Mesothelial cell of epicardium (in vitro differentiated cells): ENCODE measurements around the gene PDE7B. TPM values are rescaled to one million over a fixed set of nuclear protein-coding genes. Genes with fewer than 3 reads are reported as not detected.

ENCODE experiments used
- DNase-seq, 2 experiments: peaks; one replicate each; pipeline ENCODE4 v3.0.0; 2021; ENCODE audit warnings: low spot score in 2 of 2; ENCODE audit not compliant: unreplicated experiment in 2 of 2
- H3K27ac Mint-ChIP-seq: 2 replicates; pipeline ENCODE4 v1.8.0; 2021; ENCODE audit warnings: mixed read lengths
- H3K27me3 Mint-ChIP-seq: 2 replicates; pipeline ENCODE4 v1.8.0; 2021; ENCODE audit warnings: low read depth, mixed read lengths
- H3K36me3 Mint-ChIP-seq: 2 replicates; pipeline ENCODE4 v1.8.0; 2021; ENCODE audit warnings: mixed read lengths
- H3K4me1 Mint-ChIP-seq: 2 replicates; pipeline ENCODE4 v1.8.0; 2021; ENCODE audit warnings: mixed read lengths
- H3K4me3 Mint-ChIP-seq: 2 replicates; pipeline ENCODE4 v1.8.0; 2021; ENCODE audit warnings: mild to moderate bottlenecking, moderate library complexity, mixed read lengths
- H3K9me3 Mint-ChIP-seq: 2 replicates; pipeline ENCODE4 v1.8.0; 2021; ENCODE audit warnings: mixed read lengths
- CTCF ChIP-seq: fragments of 200-600 bp; sonication (generic); IDR thresholded peaks from one replicate; pipeline ENCODE4 v1.5.0; 2021; ENCODE audit warnings: antibody characterized with exemption; ENCODE audit not compliant: unreplicated experiment
- total RNA-seq: library from RNA; stranded (reverse); gene quantifications from 3 replicates; pipeline ENCODE4 v1.2.1, GENCODE V29; 2021

Gene PDE7B
- total RNA-seq, 1 donor from 2014 or later, result 18.2 TPM

- H3K36me3 Mint-ChIP-seq, result peaks cover 4% of the 10 kb centered on the region
- H3K4me1 Mint-ChIP-seq, result peaks cover 8% of the 10 kb centered on the region
- no peak overlapping the region for H3K4me3 Mint-ChIP-seq
- no peaks in the 10 kb centered on the region for H3K27me3 Mint-ChIP-seq
- DNase-seq, result no peak
- TF ChIP-seq CTCF, result no peak
- H3K27ac Mint-ChIP-seq, result no peak overlapping the region
- H3K9me3 Mint-ChIP-seq, result peaks cover 7% of the 10 kb centered on the region
These were observed 132.3 kb downstream of the PDE7B start for GRCh38 chr6:135983718-135984343.

GRCh38 chr6:135985471-135985870 lies 134.0 kb downstream of the PDE7B start:
- H3K27ac Mint-ChIP-seq, result no peak overlapping the region
- peaks cover 8% of the 10 kb centered on the region for H3K9me3 Mint-ChIP-seq
- H3K27me3 Mint-ChIP-seq, result no peaks in the 10 kb centered on the region
- TF ChIP-seq CTCF, result no peak
- DNase-seq, result no peak
- no peak overlapping the region for H3K4me3 Mint-ChIP-seq
- peaks cover 2% of the 10 kb centered on the region for H3K36me3 Mint-ChIP-seq
- H3K4me1 Mint-ChIP-seq, result peaks cover 8% of the 10 kb centered on the region

GRCh38 chr6:135987226-135987625 lies 135.7 kb downstream of the PDE7B start:
- Mint-ChIP-seq H3K4me1 (peaks cover 8% of the 10 kb centered on the region), H3K36me3 (no peaks in the 10 kb centered on the region), H3K9me3 (peaks cover 9% of the 10 kb centered on the region)

GRCh38 chr6:135990439-135990838 lies 138.9 kb downstream of the PDE7B start:
- no peak for TF ChIP-seq CTCF
- no peak overlapping the region for H3K4me3 Mint-ChIP-seq
- no peak for DNase-seq
- no peak overlapping the region for H3K27ac Mint-ChIP-seq
- H3K4me1 Mint-ChIP-seq, result peaks cover 6% of the 10 kb centered on the region
- H3K9me3 Mint-ChIP-seq, result peaks cover 9% of the 10 kb centered on the region
- H3K27me3 Mint-ChIP-seq, result no peaks in the 10 kb centered on the region
- H3K36me3 Mint-ChIP-seq, result no peaks in the 10 kb centered on the region

More at GRCh38 chr6:135987226-135987625, 135.7 kb downstream of the PDE7B start:
- H3K27me3 Mint-ChIP-seq, result no peaks in the 10 kb centered on the region
- H3K4me3 Mint-ChIP-seq, result no peak overlapping the region
- no peak for TF ChIP-seq CTCF
- no peak for DNase-seq
- H3K27ac Mint-ChIP-seq, result no peak overlapping the region

- no peak for TF ChIP-seq CTCF
- H3K4me3 Mint-ChIP-seq, result no peak overlapping the region
- peaks cover 9% of the 10 kb centered on the region for H3K9me3 Mint-ChIP-seq
- H3K4me1 Mint-ChIP-seq, result peaks cover 7% of the 10 kb centered on the region
- no peak overlapping the region for H3K27ac Mint-ChIP-seq
- H3K27me3 Mint-ChIP-seq, result no peaks in the 10 kb centered on the region
- H3K36me3 Mint-ChIP-seq, result no peaks in the 10 kb centered on the region
- DNase-seq, result no peak
These were observed 139.5 kb downstream of the PDE7B start for GRCh38 chr6:135990855-135991464.
